Measurements from ENCODE around the gene NTM.

The NTM gene

DNA sequence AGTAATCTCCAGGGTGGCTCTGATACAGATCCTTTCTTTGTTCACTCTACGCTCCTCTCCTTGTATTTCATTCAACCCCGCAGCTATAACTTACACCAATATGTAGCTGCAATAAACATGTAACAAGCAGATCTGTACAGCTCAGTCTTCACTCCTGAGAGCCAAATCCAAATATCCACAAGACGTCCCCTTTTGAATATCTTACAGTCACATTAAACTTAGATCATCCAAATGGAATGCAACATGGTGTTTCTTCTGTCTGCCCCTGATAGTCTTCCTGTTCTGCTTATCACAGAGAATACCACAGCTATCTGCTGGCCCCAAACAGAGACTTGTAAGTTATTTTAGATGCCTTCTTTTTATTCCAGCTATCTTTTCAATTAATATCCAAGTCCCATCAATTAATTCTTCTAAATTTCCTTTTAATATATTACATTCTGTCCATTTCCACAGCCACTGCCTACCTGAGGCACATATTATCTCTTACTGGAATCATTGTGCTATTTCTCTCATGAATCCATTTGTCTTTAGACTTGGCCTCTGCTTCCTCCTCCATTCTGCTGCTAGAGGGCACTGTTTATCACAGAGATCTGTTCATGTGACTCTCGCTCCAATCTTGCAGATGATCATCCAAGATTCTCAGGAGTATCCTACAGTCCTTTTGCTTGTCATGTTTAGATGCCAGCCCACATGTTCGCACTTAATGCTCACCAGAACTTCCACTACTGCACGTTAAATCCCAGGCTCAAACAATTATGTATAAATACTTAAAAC, 908.6 kb downstream of the NTM start:
- DNase-seq (ENCODE audit: low read depth in 2 of 2, low spot score in 1 of 2), result no peak

DNA sequence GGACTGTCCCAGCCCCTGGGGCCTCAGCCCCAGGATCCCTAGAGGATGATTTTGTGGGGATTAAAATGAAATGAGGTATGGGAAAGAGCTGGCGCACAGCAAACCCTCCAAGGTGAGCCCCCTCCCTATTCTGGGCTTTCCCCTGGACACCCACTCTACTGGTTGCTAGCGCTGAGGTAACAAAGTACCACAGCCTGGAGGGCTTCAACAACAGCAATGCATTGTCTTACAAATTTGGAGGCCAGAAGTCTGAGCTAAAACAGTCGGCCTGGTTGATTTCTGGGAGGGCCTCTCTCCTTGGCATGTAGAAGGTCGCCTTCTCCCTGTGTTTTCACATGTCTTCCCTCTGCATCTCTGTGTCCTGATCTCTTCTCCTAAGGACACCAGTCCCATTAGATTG, 913.6 kb downstream of the NTM start:
- no peak for DNase-seq (ENCODE audit: low read depth in 2 of 2, low spot score in 1 of 2)

DNA sequence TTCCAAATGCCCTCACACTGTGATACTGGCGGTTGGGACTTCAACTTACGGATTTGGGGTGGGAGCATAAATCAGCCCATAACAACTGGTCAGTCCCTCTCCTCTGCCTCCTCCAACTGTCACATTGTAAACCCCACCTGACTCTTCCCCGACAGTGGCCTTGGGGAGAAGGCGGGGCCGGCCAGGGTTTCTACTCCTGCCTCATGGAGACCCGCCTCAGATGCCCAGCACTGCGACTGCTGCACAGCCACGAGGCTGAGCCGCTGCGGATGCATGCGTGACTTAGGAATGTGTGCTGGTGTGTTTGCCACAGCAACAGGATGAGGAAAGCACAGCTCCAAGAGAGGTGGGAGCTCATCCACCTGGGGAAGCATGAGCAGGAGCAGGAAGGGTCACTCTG, 914.2 kb downstream of the NTM start:
- DNase-seq (ENCODE audit: low read depth in 2 of 2, low spot score in 1 of 2), result no peak

DNA sequence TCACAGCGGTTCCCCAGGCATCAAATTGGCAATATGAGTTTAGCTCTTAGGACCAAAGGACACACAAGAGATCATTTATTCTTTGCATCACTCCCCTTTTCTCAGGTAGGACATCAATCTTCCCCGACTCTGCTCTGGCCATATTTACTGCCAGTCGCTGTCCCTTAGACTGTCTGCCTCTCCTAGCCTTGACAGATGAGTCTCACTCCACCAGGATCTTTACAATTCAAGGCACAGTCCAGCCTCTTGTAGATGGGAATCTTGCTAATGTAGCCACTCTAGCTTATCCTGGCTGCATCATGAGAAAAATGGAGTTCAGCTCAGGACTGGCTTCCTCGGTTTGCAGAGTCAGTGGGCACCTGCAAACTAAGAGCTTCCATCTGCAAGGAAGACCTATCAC, 915.2 kb downstream of the NTM start:
- DNase-seq (ENCODE audit: low read depth in 2 of 2, low spot score in 1 of 2), result no peak

DNA sequence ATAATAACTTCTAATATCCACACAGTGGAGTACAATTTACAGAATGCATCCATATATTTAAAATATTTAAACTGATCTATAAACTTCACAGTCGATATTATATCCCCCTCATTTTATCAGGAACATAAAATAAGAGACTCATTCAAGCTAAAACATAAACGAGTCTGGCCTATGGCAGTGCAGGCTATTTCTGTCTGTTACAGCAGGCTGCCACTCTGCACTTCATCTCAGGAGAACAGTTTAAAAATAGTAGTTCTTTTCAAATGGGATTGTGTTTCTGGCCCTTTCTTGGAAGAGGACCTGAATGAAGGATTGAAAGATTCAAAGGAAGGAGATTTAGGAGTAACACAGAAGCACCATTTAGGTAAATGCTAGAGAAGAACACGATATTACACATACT, 915.7 kb downstream of the NTM start:
- DNase-seq (ENCODE audit: low read depth in 2 of 2, low spot score in 1 of 2), result no peak

DNA sequence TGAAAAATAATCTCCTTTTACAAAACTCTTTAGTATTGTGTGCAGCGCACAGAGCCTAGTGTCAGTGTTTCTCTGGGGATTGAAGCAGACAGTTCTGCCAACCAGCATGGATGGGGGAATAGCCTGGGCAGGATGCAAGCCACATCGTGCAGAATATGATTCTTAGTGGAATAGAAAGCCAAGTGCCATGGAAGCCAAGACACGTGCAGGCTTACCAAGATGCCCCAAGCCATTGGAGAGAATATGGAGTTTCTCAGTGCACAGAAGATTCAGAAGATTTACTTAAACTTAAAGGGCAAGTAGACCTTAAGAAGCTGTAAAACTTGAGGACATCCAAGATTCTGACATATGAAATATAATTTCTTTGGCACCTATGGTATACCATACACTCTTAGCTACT, 917.6 kb downstream of the NTM start:
- DNase-seq (ENCODE audit: low read depth in 2 of 2, low spot score in 1 of 2), result no peak

DNA sequence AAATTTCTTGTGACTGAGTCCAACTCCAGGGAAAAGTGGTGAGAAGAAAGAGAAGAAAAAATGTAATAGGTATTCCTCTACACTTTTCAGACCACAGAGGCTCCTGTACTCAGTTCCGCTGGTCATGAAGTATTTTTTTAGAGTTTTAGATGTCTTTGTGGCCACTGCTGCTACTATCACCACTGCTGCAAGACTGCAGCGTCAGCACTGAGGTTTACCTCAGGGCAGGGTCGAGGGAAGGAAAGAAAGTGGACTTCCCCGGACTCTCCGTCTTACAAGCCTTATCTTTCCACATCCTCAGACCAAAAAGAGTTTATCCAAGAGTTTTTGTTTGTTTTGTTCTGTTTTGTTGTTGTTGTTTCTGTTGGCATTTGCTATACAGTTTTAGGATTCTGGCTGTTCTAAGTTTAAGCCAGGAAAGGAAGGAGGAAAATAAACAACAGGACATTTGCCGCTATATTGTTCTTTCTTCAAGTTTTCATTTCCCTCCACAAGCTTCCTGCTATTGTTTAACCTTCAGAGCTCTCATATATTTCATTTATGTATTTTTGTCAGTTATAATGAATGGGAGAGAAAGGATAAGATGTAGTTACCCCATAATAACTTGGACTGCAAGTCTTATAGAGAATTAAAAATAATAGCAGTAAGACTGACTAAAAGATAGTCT, 919.3 kb downstream of the NTM start:
- DNase-seq (ENCODE audit: low read depth in 2 of 2, low spot score in 1 of 2), result no peak

DNA sequence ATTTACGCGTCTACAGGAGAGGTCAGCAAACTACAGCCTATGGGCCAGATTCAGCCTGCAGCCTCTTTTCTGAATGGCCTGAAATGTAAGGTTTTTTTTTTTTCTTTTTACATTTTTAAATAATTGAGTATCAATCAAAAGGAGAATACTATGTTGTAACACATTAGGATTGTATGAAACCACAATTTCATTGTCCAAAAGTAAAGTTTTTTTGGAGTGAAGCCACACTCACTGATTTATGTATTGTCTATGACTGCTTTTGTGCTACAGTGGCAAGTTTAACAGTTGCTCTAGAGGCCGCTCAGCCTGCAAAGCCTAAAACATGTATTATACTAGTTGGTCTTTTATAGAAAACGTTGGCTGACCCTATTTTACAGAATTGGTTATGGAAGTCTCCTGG, 923.2 kb downstream of the NTM start:
- no peak for DNase-seq (ENCODE audit: low read depth in 2 of 2, low spot score in 1 of 2)

DNA sequence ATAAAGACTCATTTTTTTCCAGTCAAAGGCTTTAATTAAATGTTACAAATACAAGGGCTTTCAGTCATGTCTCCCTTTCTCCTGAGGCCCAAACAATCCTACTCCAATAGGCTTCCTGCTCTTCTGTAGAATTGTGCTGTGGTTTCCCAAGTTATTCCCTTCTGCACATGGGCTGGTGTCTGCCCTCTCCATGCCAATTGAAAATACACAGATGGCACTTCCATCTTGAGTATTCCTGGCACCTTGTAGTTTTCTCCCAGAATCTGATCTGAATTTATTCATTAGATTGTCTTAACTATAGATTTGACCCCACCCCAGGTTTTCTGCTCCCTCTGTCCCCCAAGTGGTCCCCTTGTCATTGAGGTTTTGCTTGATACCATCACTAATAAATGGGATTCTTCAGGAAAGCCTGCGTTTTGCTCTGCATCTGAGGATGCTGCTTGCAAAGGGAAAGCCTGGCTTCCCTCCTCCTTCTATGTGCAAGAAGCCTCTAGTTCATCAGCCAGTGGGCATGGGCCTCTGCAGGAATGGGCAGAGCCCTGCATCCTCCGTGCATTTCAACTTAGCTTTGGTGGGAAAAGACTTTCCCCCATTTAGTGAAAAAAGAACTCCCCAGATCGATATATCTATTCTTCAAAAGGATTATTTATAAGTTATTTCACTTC, 926.7 kb downstream of the NTM start:
- no peak for DNase-seq (ENCODE audit: low read depth in 2 of 2, low spot score in 1 of 2)

DNA sequence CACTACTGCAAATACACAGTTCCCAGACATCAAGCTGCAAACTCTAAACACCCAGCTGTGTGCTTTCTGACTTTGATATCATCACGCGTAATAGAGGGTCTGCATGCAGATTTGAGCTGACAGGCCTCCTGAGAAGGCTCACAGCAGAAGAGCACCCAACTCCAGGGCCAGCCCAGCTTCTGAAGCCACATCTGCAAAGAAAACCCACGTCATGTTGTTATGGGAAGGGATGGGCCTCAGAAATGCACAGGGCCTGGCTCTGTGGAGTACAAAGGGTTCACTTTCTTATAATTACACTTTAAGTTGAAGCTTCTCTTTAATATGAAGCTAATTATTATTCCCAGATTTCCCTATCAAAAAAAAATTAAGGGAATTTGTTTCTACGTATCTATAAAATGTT, 927.9 kb downstream of the NTM start:
- DNase-seq (ENCODE audit: low read depth in 2 of 2, low spot score in 1 of 2), result no peak

DNA sequence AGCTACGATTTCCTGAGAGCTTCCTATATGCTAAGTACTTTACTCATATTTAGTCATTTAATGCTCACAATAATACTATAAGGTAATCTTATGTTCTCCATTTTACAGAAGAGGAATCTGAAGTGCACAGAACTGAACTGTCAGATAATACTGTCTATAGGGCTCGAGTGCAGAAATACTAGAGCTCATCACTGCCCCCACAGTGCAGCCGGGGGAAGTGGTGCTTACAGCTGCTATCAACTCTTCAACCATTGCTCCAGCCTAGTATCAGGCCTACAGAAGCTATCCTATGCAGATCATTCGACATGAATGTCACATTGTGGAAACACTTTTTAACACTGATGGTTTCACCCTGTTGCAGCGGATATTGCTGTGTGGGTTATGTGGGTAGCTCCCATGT, 929.9 kb downstream of the NTM start:
- DNase-seq (ENCODE audit: low read depth in 2 of 2, low spot score in 1 of 2), result no peak

DNA sequence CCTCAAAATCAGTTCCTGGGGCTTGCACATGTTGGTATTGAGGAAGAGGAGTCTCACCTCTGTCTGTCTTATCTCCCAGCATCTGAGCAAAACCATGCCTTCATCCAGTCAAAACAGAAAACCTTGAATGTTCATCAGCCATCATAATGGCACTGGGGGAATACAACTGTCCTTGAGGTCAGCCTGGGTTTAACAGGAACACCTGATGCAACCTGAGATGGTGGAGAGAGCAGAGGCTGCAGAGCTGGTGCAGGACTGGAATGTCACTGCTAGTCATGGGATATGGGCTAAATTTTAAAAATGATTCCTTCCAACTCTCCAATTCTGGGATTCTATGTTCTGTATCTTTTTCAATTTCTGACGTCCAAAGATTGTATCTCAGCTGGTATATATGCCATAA, 931.0 kb downstream of the NTM start:
- DNase-seq (ENCODE audit: low read depth in 2 of 2, low spot score in 1 of 2), result no peak

DNA sequence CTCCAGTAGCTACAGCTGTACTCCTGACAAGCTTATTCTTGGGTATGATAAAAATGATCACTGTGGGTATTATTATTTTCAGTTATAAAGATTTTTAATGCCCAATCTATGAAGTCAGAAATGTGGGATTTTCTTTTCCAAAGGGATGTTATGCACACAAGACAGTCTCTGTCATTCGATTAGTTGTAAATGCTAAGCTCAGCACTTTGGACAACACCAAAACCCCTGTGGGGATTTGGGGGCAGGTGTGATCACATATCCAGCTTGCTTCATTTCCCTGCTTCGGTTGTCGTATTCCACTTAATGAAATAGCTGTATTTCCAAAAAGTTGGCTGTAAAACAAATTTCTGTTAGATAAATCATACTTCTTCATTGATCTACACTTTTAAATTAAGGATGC, 931.5 kb downstream of the NTM start:
- DNase-seq (ENCODE audit: low read depth in 2 of 2, low spot score in 1 of 2), result no peak

DNA sequence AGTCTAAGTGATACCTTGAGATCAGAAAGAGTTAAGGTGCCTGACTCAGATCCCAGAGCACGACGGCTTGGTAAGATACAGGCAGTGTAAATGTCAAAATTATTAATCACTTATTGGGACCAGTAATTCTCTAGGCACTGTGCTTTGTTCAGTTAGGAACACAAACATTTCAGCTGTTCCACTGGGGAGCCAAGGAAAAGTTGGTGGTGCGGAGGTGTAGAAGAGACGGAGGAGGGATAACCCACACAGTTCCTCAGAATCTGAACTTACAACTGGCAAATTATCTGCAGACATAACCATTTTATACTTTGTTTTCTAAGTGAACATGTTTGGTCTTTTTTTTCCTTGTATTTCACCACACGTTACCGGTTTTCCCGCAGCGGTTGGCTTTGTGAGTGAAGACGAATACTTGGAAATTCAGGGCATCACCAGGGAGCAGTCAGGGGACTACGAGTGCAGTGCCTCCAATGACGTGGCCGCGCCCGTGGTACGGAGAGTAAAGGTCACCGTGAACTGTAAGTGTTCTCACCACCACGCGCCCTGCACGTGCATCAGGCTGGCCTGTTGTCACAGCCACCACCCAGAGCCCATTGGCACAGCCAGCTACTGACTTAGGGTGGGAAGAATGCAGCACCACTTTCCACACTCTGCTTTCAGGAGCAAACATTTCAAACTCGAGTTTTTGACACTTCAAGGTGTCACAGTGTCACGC, 937.0 kb downstream of the NTM start:
- no peak for DNase-seq (ENCODE audit: low read depth in 2 of 2, low spot score in 1 of 2)

DNA sequence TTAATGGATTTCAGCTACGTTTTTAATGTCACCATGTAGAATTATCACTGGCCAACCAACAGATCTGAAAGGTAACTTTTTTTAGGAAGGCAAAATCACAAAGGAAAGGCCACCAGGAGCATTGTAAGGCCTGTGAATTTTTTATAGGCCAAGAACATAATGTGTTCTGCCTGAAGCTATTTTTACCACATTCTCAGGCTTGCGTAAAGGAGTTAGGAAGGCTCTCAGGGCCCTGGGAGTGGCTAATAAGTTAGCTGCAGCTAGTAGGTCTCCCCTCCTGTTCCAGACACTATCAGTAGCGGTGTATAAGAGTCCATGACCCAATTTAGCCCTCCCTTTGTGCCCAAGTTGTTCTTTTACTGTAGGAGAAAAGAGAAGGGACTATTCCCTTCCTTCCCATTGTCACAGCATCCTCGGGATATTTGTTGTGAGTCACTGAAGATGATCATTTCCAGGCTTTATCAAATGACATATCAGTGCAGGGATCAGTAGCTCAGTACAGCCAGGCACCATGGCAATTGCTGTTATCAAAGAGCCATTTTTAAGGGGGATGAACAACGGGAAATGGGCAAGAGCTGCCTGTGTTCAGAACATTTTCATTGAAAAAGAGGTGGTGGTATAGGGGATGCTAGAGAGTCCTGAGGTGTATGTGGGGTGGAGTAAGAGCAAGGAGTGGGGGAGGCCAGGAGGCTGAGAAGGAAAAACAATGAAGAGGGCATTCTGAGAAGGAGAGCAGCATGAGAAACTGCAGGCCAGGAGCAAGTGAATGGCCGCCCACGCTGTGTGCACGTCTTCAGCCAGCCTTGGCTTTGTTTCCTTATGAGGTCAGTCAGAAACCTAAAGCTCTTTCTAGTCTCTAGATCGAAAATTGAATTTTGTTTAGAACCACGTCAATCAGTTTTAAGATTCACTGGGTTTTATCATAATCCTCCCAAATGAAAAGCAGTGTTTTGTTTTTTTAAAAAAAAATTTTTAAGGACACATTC, 940.3 kb downstream of the NTM start:
- DNase-seq (ENCODE audit: low read depth in 2 of 2, low spot score in 1 of 2), result no peak

DNA sequence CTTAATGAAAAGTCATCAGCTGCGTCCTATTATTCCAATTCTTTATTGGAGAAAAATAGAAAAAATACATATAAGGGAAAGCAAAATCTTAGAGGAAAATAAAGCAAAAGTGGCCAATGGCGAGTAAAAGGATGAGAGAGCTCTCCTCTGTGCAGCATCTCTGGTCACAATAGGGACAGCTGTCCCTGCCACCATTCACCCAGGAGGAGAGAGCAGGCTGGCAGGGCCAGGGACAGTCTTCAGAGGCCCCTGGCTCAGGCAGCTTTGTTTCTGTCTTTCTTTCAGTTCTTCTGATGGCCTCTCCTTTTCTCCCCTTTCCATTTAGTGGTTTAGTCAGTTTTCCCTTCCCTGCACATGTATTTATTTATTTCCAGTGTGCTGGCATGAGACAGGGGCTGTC, 941.3 kb downstream of the NTM start:
- no peak for DNase-seq (ENCODE audit: low read depth in 2 of 2, low spot score in 1 of 2)

DNA sequence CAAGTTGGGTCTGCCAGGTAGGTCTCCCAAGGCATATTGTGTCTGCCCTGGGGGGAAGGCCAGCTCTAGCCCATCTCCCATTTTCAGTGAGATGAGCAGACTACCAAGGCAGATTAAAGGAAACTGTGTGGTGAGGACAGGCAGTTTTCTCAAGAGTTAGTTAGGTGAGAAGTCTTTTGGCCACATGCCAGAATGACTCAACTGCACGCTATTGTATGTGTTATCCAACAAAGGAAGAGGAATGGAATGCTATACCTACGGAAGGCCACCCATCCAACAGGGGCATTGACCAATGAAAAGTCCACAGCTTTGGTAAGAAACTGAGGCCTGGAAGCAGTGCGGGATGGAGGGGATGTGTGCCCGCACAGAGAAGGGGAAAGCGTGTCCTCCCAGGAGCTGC, 941.7 kb downstream of the NTM start:
- DNase-seq (ENCODE audit: low read depth in 2 of 2, low spot score in 1 of 2), result no peak

DNA sequence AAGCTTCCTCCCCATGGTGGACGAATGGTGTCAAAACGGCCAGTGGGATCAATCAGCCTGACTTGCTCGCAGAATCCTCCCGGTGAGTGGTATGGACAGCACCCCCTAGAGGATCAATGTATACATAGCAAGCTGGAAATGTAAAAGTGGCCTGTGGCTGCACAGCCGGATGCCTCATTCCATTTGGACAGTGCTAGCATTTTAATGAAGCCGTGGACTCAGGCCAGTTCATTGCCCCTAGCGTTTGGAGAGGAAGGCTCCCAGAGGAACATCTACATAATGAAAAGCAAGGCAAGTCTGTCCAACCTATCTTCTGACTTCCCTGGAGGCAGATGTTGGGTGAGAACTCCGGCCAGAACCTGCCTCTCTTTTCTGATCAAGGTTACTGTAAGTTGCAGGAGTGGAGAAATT, 942.3 kb downstream of the NTM start:
- DNase-seq (ENCODE audit: low read depth in 2 of 2, low spot score in 1 of 2), result no peak

DNA sequence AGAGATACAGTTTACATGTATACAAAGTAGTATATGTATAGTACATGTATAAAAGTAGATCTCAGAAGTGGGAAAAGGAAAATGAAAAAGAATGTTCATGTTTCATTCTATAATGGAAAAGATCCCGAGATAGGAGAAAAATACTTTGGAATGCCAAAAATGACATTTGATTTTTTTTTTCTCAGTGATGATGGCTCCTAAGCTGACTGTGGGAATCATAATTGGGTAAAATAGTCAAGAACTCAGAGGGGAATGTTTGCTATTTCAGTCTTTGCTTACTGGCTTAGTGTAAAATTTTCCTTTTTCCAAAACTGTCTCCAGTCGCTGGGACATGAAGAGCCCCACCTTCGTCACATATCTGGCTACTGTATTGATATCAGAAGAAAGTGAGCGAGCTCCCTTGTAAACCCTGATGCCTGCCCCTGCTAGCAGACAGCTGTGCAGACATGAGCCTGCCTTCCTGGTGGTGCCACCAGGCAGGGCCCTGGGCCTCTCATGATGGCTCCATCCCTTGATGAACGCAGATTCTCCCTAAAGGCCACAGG, 944.6 kb downstream of the NTM start:
- DNase-seq (ENCODE audit: low read depth in 2 of 2, low spot score in 1 of 2), result no peak

DNA sequence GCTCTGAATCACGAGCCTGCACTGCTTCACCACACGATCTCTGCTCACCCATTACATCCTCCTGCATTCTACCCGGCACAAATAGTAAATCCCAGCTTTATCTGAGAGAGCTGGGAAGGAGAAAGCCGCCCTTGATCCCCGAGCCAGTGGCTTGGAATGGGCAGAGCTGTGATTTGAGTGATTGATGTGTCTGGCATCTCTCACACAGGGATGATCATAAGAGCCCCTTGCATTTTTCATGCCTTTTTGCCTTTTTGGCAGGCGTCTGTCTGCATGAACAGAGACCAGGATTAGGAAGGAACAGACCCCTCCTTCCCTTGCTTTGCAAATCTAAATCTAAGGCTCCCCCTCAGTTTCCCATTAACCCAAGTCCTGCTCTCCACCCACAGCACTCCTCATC, 945.3 kb downstream of the NTM start:
- DNase-seq (ENCODE audit: low read depth in 2 of 2, low spot score in 1 of 2), result no peak
